Right atrium auricular region (tissue), 2 donors: ENCODE data around the gene NTN5. TPM values are rescaled to one million over a fixed set of nuclear protein-coding genes. Genes with fewer than 3 reads are reported as not detected.
A peak's percentile ranks its signal among the peaks of the same experiment; 100 is the strongest.

Source experiments
- DNase-seq: peaks from one replicate; pipeline ENCODE4 v3.0.0-alpha.2; 2019; ENCODE audit warnings: low spot score
- H3K27ac ChIP-seq, 2 donors: fragments of 200-600 bp; sonication (generic); 1 replicate in 1 of 2; 2 replicates in 1 of 2; pipeline ENCODE4 v1.5.1; 2016 to 2019
- H3K27me3 ChIP-seq, 2 donors: fragments of 200-600 bp; sonication (generic); one replicate each; pipeline versions ENCODE4 v1.5.1 to v1.6.0; 2017 to 2019
- H3K36me3 ChIP-seq: fragments of 200-600 bp; sonication (generic); one replicate; pipeline ENCODE4 v1.5.1; 2016
- H3K4me1 ChIP-seq, 2 donors: fragments of 200-600 bp; sonication (generic); one replicate each; pipeline versions ENCODE4 v1.5.1 to v1.6.0; 2017 to 2019
- H3K4me3 ChIP-seq, 2 donors: fragments of 200-600 bp; sonication (generic); 1 replicate in 1 of 2; 2 replicates in 1 of 2; pipeline ENCODE4 v1.5.1; 2017 to 2019; ENCODE audit warnings: mild to moderate bottlenecking in 1 of 2, moderate library complexity in 1 of 2
- H3K9me3 ChIP-seq, 2 donors: fragments of 200-600 bp; sonication (generic); one replicate each; pipeline ENCODE4 v1.5.1; 2019
- CTCF ChIP-seq, 2 donors: fragments of 200-600 bp; sonication (generic); IDR thresholded peaks; one replicate each; pipeline ENCODE4 v1.5.1; 2019; ENCODE audit warnings: antibody characterized with exemption in 2 of 2
- total RNA-seq, 2 donors: library from RNA; depleted of rRNA; stranded (reverse); fragments of >200 nt; gene quantifications; one replicate each; pipeline ENCODE4 v1.1.0, GENCODE V29; 2016

The NTN5 gene
- total RNA-seq, 2 donors from 2014 or later, result 0.16 TPM; not detected in 1

GRCh38 chr19:48615231-48616040 lies 57.4 kb downstream of the NTN5 start:
- Histone ChIP-seq H3K4me1 (peaks cover 0 to 57% of the 10 kb centered on the region in 2 donors), H3K27me3 (no peaks in the 10 kb centered on the region), H3K36me3 (peaks cover 28% of the 10 kb centered on the region), H3K9me3 (no peaks in the 10 kb centered on the region), H3K27ac (no peak overlapping the region), H3K4me3 (no peak overlapping the region)
- no peak for TF ChIP-seq CTCF (IDR thresholded peaks at IDR 0.05)
- DNase-seq, result no peak

- Histone ChIP-seq H3K27me3 (no peaks in the 10 kb centered on the region), H3K27ac (peak within 1 kb of the TSS in 1 of 2 donors; percentile 14), H3K4me3 (no peak within 1 kb of the TSS), H3K4me1 (peaks cover 0 to 50% of the 10 kb centered on the region in 2 donors), H3K9me3 (no peaks in the 10 kb centered on the region), H3K36me3 (peaks cover 28% of the 10 kb centered on the region)
- no peak for DNase-seq
- no peak for TF ChIP-seq CTCF (IDR thresholded peaks at IDR 0.05)
Observed at GRCh38 chr19:48614436-48615230, 58.2 kb downstream of the NTN5 start, which contains the start of gene FAM83E. Gene FAM83E (minus strand): TSS chr19:48615076. CDS start chr19:48613372, 1,704 bp downstream.

- Histone ChIP-seq H3K27me3 (no peaks in the 10 kb centered on the region), H3K4me3 (no peak overlapping the region), H3K9me3 (no peaks in the 10 kb centered on the region), H3K36me3 (peaks cover 28% of the 10 kb centered on the region), H3K27ac (peak overlapping the region in 1 of 2 donors; percentile 14), H3K4me1 (peaks cover 0 to 48% of the 10 kb centered on the region in 2 donors)
- no peak for DNase-seq
- no peak for TF ChIP-seq CTCF (IDR thresholded peaks at IDR 0.05)
Observed at GRCh38 chr19:48613852-48614435, 58.9 kb downstream of the NTN5 start.

GRCh38 chr19:48613024-48613851 lies 59.6 kb downstream of the NTN5 start:
- Histone ChIP-seq H3K4me3 (no peak overlapping the region), H3K4me1 (peaks cover 0 to 45% of the 10 kb centered on the region in 2 donors), H3K27me3 (no peaks in the 10 kb centered on the region), H3K9me3 (no peaks in the 10 kb centered on the region), H3K27ac (peak overlapping the region in 1 of 2 donors; percentile 14), H3K36me3 (peaks cover 28% of the 10 kb centered on the region)
- no peak for DNase-seq
- no peak for TF ChIP-seq CTCF (IDR thresholded peaks at IDR 0.05)

- Histone ChIP-seq H3K9me3 (no peaks in the 10 kb centered on the region), H3K4me3 (no peak overlapping the region), H3K4me1 (peaks cover 0 to 31% of the 10 kb centered on the region in 2 donors), H3K27me3 (no peaks in the 10 kb centered on the region), H3K27ac (no peak overlapping the region), H3K36me3 (peaks cover 20% of the 10 kb centered on the region)
- DNase-seq, result no peak
- no peak for TF ChIP-seq CTCF (IDR thresholded peaks at IDR 0.05)
Observed at GRCh38 chr19:48611872-48612271, 60.9 kb downstream of the NTN5 start.
